OCI-LY7 (cell line): ENCODE measurements around the gene ARAP1. TPM values are rescaled to one million over a fixed set of nuclear protein-coding genes. Genes with fewer than 3 reads are reported as not detected.

Experiments used
- BruUV-seq: library from RNA; stranded (reverse); fragments of 400-500 nt; replicated peaks from 2 replicates; lab custom pipeline; 2021; lab: Mats Ljungman, UMichigan
- CTCF ChIA-PET: fragments of 300-600 bp; sonication (Branson Sonifier 250); formaldehyde crosslinking; loops from one replicate; lab custom pipeline; 2022; ENCODE audit warnings: antibody characterized with exemption; ENCODE audit not compliant: unreplicated experiment; lab: Charles Lee
- POLR2A ChIA-PET: fragments of 300-600 bp; sonication (Branson Sonifier 250); formaldehyde crosslinking; loops from one replicate; lab custom pipeline; 2022; ENCODE audit warnings: antibody characterized with exemption; lab: Charles Lee
- DNase-seq: peaks from one replicate; pipeline ENCODE4 v3.0.0-alpha.2; 2015; ENCODE audit warnings: low spot score
- H2AFZ ChIP-seq: fragments of 200-600 bp; sonication (generic), shearing (Covaris generic); 2 replicates; pipeline ENCODE4 v1.6.1; 2014; ENCODE audit warnings: mild to moderate bottlenecking, antibody characterized with exemption, low read length, moderate library complexity
- H3K27ac ChIP-seq: fragments of 200-600 bp; sonication (generic); 2 replicates; pipeline ENCODE4 v1.5.1; 2014; ENCODE audit warnings: mixed run types, low read depth, mild to moderate bottlenecking, moderate library complexity, low read length, inconsistent platforms; ENCODE audit not compliant: poor library complexity, severe bottlenecking
- H3K36me3 ChIP-seq: fragments of 200-600 bp; sonication (generic); 2 replicates; pipeline ENCODE4 v1.6.1; 2014; ENCODE audit warnings: mild to moderate bottlenecking, antibody characterized with exemption, low read length, moderate library complexity, mixed read lengths; ENCODE audit not compliant: insufficient read depth
- H3K4me1 ChIP-seq: fragments of 200-600 bp; sonication (generic); 2 replicates; pipeline ENCODE4 v1.5.1; 2014; ENCODE audit warnings: mild to moderate bottlenecking, low read length; ENCODE audit not compliant: insufficient read depth, poor library complexity, severe bottlenecking
- H3K4me2 ChIP-seq: fragments of 200-600 bp; sonication (generic); 2 replicates; pipeline ENCODE4 v1.6.1; 2014; ENCODE audit warnings: mild to moderate bottlenecking, low read length
- H3K4me3 ChIP-seq: fragments of 200-600 bp; sonication (generic); 2 replicates; pipeline ENCODE4 v1.5.1; 2014; ENCODE audit warnings: mild to moderate bottlenecking, low read depth, low read length; ENCODE audit not compliant: poor library complexity, severe bottlenecking
- H3K79me2 ChIP-seq: fragments of 200-600 bp; sonication (generic); 2 replicates; pipeline ENCODE4 v1.6.1; 2016; ENCODE audit warnings: low read depth, mild to moderate bottlenecking, low read length, moderate library complexity, mixed read lengths; ENCODE audit not compliant: insufficient read depth
- H3K9me2 ChIP-seq: fragments of 200-600 bp; sonication (generic); 2 replicates; pipeline ENCODE4 v1.6.1; 2016; ENCODE audit warnings: mild to moderate bottlenecking, low read length, mixed read lengths; ENCODE audit not compliant: insufficient read depth
- H3K9me3 ChIP-seq: fragments of 200-600 bp; sonication (generic); 2 replicates; pipeline ENCODE4 v1.6.1; 2014; ENCODE audit warnings: mild to moderate bottlenecking, mixed run types, low read length, mixed read lengths
- H4K20me1 ChIP-seq: fragments of 200-600 bp; sonication (generic); 2 replicates; pipeline ENCODE4 v1.6.1; 2014; ENCODE audit warnings: mild to moderate bottlenecking, antibody characterized with exemption, low read length, moderate library complexity, mixed read lengths; ENCODE audit not compliant: insufficient read depth
- CTCF ChIP-seq: fragments of 200-600 bp; sonication (generic); conservative IDR thresholded peaks from 2 replicates; pipeline ENCODE4 v1.5.1; 2014; ENCODE audit warnings: mild to moderate bottlenecking, antibody characterized with exemption, low read length, moderate library complexity, mixed read lengths
- EZH2phosphoT487 ChIP-seq: fragments of 200-600 bp; sonication (generic); IDR thresholded peaks from 2 replicates; pipeline ENCODE4 v1.6.1; 2018; ENCODE audit warnings: low read depth, borderline replicate concordance, mild to moderate bottlenecking, mixed run types, antibody characterized with exemption, low read length, moderate library complexity, mixed read lengths
- intact Hi-C: fragments of 100-400 bp; cut with micrococcal nuclease; formaldehyde crosslinking; loops from one replicate; pipeline ENCODE4 v1.10.0; 2022; ENCODE audit not compliant: unreplicated experiment
- total RNA-seq, 2 experiments: library from RNA; depleted of rRNA in 1 of 2; stranded (reverse); fragments of >200 nt in 1 of 2; shearing (Covaris generic) in 1 of 2; gene quantifications; 2 replicates each; pipeline ENCODE4 v1.2.3, GENCODE V29; 2014 to 2022

Gene ARAP1
- total RNA-seq, 2 experiments from 2014 or later = 65.6 to 106 TPM

DNA sequence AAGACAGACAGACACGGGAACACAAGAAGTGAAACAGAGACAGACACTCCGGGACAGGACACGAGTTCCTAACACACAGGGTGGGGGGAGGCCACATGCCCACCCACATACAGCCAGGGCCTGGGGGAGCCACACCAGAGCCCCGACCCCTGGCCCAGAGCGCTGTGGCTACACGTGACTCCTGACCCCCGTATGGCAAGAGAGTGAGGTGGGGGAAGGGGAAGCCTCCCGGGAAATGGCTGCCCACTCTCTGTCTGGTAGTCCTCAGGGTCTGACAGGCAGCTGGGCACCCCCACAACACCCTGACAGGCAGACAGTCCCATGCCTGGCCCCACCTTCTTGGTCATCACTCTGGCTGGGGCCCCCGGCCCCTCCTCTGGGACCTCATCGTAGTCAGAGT lies 39.4 kb downstream of the ARAP1 start:
- Histone ChIP-seq H3K36me3 (peaks cover 57% of the 10 kb centered on the region), H4K20me1 (no peaks in the 10 kb centered on the region), H3K4me3 (no peak overlapping the region), H3K4me2 (no peak overlapping the region), H3K4me1 (no peaks in the 10 kb centered on the region), H3K27ac (no peak overlapping the region), H2AFZ (no peak overlapping the region), H3K79me2 (no peaks in the 10 kb centered on the region), H3K9me3 (no peaks in the 10 kb centered on the region), H3K9me2 (no peaks in the 10 kb centered on the region)
- CTCF ChIA-PET = no interaction called here
- no TSS peak for BruUV-seq
- no peak for DNase-seq
- POLR2A ChIA-PET = interaction anchor here (0.7 kb wide), 1 partner anchor 488 kb away, joined by 3 read pairs; no protein-coding TSS in a partner anchor
- TF ChIP-seq CTCF = no peak
- TF ChIP-seq EZH2phosphoT487 = no peak
- intact Hi-C loops = no loop called here

DNA sequence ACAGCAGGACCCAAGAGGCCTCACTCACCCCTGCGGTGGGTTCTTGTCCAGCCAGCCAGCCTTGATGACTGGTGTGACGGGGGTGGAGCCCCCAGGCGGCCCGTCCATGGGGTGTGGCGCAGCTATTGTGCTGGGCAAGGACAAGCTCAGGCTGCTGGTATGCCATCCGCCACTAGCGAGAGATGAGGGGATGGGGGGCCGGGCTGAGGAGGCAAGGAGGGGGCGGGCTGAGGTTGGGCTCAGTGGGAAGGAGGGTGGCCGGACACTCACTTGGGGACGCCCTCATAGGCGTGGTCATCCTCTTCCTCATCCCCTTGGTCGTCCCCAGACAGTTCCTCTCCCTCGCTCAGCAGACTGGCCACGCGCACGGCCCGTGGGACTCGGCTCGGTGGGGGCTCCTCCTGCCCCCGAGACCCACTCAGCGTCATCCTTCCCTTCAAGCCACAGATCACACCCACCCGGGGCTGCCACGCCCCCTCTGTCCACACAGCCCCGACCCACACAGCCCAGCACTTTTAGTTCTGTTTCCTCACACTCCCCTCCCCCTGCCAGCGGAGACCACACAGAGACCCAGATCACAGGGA lies 39.9 kb downstream of the ARAP1 start:
- no peak for DNase-seq
- TF ChIP-seq CTCF = no peak
- TF ChIP-seq EZH2phosphoT487 = no peak
- H3K4me1 ChIP-seq = no peaks in the 10 kb centered on the region
- no peaks in the 10 kb centered on the region for H3K79me2 ChIP-seq
- H3K9me2 ChIP-seq = no peaks in the 10 kb centered on the region
- no TSS peak for BruUV-seq
- ChIA-PET CTCF (no interaction called here), POLR2A (interaction anchor here (0.7 kb wide), 1 partner anchor 36 kb away, joined by 4 read pairs; no protein-coding TSS in a partner anchor)
- H3K4me2 ChIP-seq = no peak overlapping the region
- no peaks in the 10 kb centered on the region for H4K20me1 ChIP-seq
- H2AFZ ChIP-seq = no peak overlapping the region
- no peak overlapping the region for H3K27ac ChIP-seq
- no peaks in the 10 kb centered on the region for H3K9me3 ChIP-seq
- peaks cover 58% of the 10 kb centered on the region for H3K36me3 ChIP-seq
- no peak overlapping the region for H3K4me3 ChIP-seq
- intact Hi-C loops = no loop called here

- no peak overlapping the region for H2AFZ ChIP-seq
- no peaks in the 10 kb centered on the region for H3K9me2 ChIP-seq
- no peaks in the 10 kb centered on the region for H3K79me2 ChIP-seq
- no peak overlapping the region for H3K4me2 ChIP-seq
- no TSS peak for BruUV-seq
- H3K4me1 ChIP-seq = no peaks in the 10 kb centered on the region
- H3K36me3 ChIP-seq = peaks cover 58% of the 10 kb centered on the region
- H4K20me1 ChIP-seq = no peaks in the 10 kb centered on the region
- no peak overlapping the region for H3K4me3 ChIP-seq
- H3K9me3 ChIP-seq = no peaks in the 10 kb centered on the region
- no peak for DNase-seq
- CTCF ChIA-PET = no interaction called here
- no peak overlapping the region for H3K27ac ChIP-seq
- POLR2A ChIA-PET = no interaction called here
- TF ChIP-seq EZH2phosphoT487 (no peak), CTCF (no peak)
- intact Hi-C loops = no loop called here
Measured at GRCh38 chr11:72711141-72711540, 41.1 kb downstream of the ARAP1 start.
